HG02678 (cell line): ENCODE results near the gene WDR73.
A peak's percentile ranks its signal among the peaks of the same experiment; 100 is the strongest.

Source experiments
- ATAC-seq: cut with Tn5 transposase; IDR thresholded peaks from one replicate; pipeline ENCODE4 v1.9.1; 2021; ENCODE audit warnings: mild to moderate bottlenecking, moderate library complexity; ENCODE audit not compliant: unreplicated experiment

The WDR73 gene

DNA sequence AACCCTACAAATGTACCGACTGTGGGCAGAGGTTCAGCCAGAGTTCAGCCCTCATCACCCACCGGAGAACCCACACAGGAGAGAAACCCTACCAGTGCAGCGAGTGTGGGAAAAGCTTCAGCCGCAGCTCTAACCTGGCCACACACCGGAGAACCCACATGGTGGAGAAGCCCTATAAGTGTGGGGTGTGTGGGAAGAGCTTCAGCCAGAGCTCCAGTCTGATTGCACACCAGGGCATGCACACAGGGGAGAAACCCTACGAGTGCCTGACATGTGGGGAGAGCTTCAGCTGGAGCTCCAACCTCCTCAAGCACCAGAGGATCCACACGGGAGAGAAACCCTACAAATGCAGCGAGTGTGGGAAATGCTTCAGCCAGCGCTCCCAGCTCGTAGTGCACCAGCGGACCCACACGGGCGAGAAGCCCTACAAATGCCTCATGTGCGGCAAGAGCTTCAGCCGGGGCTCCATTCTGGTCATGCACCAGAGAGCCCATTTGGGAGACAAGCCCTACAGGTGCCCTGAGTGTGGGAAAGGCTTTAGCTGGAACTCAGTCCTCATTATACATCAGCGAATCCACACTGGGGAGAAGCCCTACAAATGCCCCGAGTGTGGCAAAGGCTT lies 32.6 kb downstream of the WDR73 start:
- no peak for ATAC-seq

DNA sequence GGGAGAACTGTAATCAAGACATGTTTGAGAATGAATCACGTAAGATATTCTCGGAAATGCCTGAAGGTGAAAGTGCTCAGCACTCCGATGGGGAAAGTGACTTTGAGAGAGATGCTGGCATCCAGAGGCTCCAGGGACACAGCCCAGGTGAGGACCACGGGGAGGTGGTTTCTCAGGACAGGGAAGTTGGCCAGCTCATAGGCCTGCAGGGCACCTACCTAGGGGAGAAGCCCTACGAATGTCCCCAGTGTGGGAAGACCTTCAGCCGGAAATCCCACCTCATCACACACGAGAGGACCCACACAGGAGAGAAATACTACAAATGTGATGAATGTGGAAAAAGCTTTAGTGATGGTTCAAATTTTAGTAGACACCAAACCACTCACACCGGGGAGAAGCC lies 33.5 kb downstream of the WDR73 start:
- no peak for ATAC-seq

DNA sequence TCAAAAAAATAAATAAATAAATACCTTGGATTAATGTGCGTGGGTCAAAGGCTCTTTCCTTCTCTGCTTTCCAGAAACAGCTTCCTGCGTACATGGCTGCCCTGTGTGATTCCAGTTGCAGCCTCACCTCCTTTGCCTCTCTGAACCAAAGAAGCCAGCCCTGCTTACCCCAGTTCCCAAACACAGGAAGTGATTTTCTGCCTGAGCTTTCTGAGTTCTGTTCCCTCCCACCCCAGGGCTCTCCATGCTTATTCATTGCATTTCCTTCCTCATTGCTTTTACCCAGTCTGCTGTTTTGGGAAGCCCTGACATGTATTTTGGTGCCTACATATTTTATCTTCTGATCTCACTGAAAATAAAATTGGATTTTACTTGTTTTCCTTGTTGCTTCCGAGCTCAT lies 37.8 kb downstream of the WDR73 start:
- no peak for ATAC-seq

DNA sequence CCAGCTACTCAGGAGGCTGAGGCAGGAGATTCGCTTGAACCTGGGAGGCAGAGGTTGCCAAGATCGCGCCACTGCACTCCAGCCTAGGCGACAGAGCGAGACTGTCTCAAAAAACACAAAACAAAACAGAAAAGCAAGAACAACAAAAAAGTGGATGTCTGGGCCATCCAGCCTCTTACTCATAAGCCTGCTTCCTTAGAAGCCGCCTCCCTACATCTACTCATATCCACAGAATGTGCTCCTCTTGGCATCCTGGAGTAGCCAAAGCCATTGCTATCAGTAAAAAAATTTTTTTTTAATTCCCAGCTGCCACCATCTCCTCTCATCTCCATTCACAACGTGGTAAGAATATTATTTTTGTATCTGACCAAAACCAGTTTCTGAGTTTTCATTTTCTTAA lies 42.5 kb downstream of the WDR73 start:
- ATAC-seq, result no peak

DNA sequence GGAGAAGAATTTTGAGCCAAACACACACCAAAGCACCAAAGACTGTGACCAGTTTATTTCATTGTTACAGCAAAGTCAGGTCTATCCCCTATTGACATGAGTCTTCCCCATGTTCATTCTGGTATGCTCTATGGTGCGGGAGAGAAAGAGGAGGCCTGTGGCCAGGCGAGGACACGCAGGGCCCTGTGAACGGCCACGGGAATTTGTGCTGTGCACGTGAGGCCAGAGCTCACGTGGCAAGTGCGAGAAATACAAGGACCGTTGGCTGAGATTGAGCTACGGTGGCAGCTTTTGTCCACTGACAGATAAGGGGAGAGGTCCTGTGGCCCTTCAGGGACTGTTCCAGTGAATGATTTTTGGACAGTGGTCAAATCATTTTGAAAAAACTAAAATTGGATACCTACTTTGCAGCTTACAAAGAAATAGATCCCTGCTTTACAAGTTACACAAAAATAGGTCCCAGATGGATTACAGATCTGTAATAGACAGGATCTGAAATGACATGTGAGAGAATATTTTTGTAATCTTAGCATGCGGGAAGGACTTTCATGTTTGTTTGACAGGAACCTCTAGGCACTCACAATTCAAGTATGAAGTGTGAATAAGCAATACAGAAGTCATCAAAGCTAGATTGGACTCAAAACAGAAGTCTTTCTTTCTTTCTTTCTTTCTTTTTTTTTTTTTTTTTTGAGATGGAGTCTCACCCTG lies 44.1 kb downstream of the WDR73 start:
- no peak for ATAC-seq

DNA sequence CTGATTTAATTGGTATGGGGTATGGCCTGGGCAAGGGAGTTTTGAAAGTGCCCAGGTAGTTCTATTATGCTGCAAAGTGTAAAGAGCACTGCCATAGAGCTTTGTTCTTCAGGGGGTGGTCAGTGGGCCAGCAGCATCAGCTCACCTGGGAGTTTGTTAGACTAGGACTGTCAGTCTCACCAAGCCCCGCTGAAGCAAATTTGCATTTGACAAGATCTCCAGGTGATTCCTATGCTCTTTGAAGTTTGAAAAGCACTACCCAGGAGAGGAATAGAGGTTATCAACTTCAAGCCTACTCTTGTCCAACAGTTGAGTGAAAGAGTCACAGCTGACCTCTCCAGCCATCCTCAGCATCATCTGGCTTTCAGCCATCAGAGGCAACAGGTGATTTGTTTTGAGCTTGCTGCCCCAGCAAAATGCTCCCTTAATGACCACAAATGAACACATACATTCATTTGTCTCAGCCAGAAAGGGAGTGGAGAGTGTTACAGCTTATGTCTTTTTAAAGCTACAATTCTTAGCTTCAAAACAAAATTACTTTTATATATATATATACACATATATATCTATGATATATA lies 45.3 kb downstream of the WDR73 start:
- ATAC-seq, result no peak

DNA sequence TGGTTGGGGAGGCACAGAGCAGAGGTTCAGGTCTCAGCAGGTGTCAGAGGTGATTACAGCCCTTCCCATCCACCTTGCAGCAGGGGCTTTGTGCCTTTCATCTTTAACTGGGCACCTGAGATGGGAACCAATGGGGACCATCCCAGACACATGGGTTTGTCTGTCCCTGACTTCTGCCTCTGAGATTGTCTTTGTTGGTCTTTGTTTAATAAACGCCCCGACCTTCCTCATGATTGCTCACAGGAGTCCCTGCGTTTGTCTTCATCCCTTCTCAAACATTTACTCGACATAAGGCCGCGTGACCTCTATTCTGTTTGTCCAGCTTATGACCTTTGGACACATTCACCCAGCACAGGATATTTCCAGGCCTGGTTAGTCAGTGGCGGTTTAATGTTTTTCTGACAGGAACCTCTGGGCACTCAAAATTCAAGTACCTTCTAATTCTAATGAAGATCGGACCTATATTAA lies 47.4 kb downstream of the WDR73 start:
- ATAC-seq, result no peak

DNA sequence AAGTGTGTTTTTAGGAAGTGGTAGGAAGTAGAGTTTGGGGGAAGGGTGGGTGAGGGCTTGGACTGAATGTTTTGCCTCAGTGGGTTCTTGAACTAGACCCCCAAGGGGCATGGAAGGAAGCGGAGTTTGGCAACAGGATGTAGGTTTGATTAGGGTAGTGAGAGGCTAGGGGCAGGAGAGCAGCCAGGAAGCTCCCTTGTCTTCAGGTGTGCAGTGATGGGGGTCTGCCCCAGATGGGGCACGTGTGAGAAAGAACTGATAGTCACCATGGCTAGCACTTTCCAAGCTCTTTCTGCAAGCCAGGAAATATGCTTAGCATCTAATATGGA lies 48.6 kb downstream of the WDR73 start:
- ATAC-seq, result no peak

DNA sequence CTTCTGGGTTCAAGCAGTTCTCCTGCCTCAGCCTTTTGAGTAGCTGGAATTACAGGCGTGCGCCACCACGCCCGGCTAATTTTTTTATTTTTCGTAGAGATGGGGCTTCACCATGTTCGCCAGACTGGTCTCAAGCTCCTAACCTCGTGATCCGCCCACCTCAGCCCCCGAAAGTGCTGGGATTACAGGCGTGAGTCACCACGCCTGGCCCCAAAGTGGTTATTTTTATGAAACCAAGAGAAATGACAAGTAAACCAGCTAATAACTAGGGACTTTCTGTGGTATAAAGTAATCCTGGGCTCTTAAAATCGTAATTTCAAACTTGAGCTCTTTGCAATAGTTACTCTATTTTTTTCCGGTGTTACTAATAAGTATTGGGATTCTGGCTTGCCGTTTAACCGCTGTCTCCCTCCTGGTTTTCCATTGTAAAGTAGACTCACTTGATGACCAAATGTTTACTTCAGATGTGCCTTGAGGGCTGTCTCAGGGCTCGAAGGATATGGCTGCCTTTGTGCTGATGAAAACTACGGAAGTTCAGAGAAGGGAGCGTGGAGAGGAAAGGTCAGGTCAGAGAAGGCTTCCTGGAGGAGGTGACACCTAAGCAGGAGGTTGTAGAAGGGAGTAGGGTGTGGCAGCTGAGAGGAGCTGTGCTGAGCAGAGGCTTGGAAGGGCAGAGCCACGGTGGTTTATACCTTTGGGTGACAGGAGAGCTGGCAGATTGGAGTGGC lies 49.1 kb downstream of the WDR73 start:
- ATAC-seq, result no peak

DNA sequence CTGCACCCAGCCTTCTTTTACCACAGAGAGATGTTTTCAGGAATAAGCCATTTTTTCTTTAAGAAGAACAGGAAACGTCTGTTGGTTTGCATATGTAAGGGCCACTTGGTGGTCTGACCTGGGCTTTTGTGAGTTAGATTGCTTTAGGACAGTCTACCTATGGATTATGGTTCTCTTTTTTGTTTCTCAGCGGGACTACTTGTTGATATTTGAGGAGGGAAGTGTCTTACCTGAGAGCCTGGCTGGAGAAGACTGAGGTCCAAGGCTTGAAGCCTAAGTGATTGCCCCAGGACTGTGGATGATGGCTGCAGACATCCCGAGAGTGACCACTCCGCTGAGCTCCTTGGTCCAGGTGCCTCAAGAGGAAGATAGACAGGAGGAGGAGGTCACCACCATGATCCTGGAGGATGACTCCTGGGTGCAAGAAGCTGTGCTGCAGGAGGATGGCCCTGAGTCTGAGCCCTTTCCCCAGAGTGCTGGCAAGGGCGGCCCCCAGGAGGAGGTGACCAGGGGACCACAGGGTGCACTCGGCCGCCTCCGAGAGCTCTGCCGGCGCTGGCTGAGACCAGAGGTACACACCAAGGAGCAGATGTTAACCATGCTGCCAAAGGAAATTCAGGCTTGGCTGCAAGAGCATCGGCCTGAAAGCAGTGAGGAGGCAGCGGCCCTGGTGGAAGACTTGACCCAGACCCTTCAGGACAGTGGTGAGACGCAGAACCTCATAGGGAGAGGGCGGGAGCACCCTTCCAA lies 50.3 kb downstream of the WDR73 start:
- no peak for ATAC-seq

DNA sequence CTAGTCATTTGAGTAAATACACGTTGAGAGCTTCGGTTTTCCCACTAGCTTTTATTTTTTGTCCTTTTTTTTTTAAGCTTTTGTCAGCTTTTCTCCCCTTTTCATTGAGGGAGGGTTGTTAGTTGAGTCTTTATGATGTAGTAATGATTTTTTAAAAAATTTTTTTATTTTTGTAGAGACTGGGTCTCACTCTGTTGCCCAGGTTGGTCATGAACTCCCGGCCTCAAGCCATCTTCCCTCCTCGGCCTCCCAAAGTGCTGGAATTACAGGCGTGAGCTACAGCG lies 52.6 kb downstream of the WDR73 start:
- ATAC-seq, result no peak

DNA sequence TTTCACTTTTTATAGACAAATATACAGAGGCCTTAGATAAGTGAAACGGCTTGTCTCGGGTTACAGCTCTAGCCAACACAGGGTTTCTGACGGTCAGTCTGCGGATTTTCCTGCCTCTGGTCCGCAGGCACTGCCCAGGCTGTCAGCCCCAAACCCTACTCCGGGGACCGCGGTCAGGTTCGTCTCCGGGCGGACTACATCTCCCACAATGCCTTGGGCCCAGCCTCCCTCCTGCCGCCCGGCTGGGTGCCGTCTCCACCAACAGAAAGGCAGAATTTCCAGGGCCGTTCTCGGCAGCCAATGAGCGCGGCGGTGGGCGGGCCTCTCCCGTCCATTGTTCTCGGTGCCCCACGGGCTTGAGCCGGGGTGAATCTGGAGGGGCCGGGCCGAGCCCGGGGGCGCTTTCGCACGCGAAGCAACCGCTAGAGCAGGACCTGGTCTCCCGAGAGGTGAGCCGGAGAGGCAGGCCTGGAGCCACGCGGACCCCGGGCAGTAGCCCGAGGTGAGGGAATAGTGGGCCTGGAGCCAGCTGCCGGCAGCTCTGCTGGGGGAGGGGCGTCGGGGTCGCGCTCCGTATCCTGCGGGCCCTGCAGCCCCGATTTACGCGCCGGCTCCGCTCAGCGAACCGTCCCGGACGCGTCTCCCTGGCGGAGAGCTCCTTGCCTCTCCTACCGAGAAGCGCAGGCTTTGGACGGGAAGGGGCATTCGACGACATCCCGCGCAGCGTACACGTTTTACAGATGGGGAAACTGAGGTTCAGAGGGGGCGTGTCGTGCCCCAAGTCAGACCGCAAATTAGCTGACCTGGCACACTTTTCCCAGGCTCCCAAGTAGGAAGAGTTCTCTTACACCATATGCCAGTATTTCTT lies 53.2 kb downstream of the WDR73 start, which contains the start of gene ZSCAN2:
TSS of gene ZSCAN2 (plus strand) at position 323 of the 868 bp plus-strand sequence. CDS start 2,919 bp downstream, outside the sequence.
- peak; percentile 96 for ATAC-seq

DNA sequence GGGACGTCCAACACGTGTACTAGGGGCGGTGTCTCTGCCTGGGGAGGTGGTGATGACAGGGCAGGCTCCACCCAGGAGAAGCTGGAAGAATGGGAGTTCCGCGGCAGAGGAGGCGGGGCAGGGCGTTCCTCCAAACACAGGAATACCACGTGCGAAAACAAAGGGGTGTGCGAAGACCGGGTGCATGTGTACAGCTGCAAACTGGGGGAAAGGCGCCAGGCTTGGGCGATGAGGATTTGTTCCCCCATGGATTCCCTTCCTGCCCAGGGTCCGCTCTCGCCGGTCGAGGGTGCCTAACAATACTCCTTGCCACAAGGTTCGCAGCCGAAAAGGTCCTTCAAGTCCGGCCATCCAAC lies 53.8 kb downstream of the WDR73 start:
- ATAC-seq, result peak; percentile 7

DNA sequence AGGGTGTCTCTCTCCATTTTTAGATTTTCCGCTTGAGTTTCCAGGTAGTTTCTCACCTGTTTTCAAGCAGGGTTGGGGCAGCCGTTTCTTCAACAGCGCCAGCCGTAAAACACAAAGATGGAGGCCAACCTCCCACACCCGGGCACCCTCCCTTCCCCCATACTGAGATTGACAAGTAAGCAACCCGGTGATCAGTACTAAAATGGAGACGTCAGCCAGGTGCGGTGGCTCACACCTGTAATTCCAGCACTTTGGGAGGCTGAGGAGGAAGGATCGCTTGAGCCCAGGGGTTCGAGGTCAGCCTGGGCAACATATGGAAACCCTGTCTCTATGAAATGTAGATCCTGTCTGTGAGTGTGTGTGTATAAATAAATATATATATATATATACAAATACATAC lies 54.2 kb downstream of the WDR73 start:
- no peak for ATAC-seq

DNA sequence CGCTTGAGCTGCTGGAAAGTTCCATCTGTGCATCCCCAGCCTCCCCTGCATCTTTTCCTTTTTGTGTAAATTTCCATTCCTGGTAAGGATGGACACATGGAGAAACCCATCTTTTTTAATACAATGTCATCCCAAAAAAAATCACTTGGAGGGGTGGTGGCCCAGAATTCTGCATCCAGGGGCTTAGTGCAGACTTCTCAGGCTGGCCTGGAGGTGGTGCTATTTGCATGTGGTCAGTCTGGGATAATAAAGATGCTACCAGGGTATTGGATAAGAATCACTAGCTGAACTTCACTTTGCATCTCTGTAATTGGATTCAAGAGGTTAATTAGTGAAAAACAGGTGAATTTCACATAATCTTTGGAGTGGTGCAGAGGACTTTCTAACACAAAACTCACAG lies 55.1 kb downstream of the WDR73 start:
- ATAC-seq, result no peak

DNA sequence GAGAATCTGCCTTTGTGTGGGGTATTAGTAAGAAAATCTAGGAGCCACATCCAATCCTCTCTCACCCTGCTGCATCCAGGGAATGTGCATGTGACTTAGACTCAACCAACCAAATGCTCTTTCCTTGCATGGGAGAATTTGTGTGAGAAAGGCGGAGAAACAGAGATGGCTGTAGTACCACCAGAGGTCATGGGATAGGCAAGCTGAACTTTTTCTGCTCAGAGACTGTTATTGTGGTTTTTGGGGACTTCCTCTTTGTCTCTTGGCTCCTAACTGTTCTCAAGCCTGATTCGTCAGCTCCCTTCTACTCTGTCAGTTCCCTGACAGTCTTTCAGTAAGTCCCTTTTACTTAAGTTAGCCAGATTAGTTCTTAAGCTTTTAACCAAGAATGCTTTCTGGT lies 55.8 kb downstream of the WDR73 start:
- ATAC-seq, result no peak

DNA sequence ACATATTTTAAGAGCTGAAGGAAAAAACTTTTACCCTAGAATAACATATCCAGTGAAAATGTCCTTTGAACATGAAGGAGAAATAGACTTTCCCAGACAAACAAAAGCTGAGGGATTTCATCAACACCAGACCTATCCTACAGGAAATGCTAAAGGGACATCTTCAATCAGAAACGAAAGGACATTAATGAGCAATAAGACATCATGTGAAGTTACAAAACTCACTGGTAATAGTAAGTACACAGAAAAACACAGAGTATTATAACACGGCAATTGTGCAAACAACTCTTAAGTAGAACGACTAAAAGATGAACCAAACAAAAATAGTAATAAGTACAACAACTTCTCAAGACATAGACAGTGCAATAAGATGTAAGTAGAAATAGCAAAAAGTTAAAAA lies 56.8 kb downstream of the WDR73 start:
- no peak for ATAC-seq

DNA sequence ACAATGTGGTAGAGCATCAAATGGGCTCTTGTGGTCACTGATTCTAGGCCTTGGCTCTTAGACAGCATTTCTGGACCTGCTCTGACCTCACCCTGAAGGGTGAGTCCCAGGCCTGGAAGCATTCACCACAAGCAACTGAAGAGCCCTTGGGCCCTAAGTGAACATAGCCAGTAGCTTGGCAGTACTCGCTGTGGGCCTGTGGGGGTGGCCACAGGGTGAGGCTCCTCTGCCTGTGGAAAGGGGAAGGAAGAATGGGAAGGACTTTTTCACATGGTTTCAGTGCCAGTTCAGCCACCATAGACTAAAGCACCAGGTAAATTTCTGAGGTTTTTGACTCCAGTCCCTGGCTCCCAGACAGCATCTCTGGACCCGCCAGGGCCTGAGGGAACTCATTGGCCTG lies 58.4 kb downstream of the WDR73 start:
- ATAC-seq, result no peak

DNA sequence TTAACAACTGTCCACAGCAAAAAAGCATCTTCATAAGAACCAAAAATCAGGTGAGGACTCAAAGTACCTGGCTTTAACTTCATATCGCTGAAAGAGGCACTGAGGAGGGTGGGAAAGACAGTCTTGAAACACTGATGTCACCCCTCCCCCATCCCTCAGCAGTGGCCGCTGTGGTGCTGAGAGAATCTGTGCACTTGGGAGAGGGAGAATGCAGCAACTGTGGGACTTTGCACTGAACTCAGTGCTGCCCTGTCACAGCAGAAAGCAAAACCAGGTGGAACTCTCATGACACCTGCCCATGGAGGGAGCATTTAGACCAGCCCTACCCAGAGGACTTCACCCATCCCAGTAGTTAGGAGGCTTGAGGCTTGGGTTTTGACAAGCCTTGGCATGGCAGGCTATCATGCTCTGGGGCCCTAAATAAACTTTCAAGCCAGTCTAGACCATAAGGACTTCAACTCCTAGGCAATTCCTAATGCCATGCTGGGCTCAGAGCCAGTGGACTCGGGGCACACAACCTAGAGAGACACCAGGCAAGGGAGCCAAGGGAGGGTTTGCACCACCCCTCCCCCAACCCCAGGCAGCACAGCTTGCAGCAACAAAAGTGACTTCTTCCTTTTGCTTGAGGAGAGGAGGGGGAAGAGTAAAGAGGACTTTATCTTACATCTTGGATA lies 59.3 kb downstream of the WDR73 start:
- ATAC-seq, result no peak

DNA sequence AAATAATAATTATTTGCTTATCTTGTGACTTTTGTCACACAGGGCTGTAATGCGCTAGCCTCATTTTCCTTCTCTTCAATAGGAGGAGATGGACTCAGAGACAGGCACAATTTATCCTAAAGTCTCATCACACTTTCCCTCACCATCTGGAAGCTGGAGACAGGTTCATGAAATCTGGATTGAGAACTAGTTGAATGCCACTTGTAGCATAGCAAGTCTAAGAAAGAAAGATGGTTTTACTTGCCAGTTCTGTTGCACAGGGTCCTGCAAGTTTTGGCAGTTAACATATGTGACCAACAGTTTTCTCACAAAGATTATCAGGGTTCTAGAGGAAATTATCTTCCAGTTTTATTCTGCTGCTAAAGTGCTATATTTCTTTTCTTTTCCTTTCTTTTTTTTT lies 62.3 kb downstream of the WDR73 start:
- ATAC-seq, result no peak
